SK-N-SH treated with all-trans-retinoic acid at 6 μM for 48 hours (cell line): Measurements from ENCODE around the gene WFIKKN2.

Experiments used
- ARNTL ChIP-seq: fragments of 450-650 bp; formaldehyde crosslinking; IDR thresholded peaks from 2 replicates; pipeline ENCODE4 v1.5.0; 2020; ENCODE audit warnings: low read depth, mild to moderate bottlenecking, moderate library complexity, borderline replicate concordance
- PPARA ChIP-seq: fragments of 250-450 bp; sonication (Bioruptor Pico); IDR thresholded peaks from 2 replicates; pipeline ENCODE4 v1.5.0; 2020; ENCODE audit warnings: mild to moderate bottlenecking, borderline replicate concordance
- RARB ChIP-seq: fragments of 250-450 bp; sonication (Bioruptor Pico); IDR thresholded peaks from 2 replicates; pipeline ENCODE4 v1.8.0; 2021; ENCODE audit warnings: mild to moderate bottlenecking, moderate library complexity
- ZNF70 ChIP-seq: fragments of 450-650 bp; formaldehyde crosslinking; IDR thresholded peaks from 2 replicates; pipeline ENCODE4 v1.5.0; 2020; ENCODE audit warnings: mild to moderate bottlenecking, moderate library complexity
- ZNF8 ChIP-seq: fragments of 450-650 bp; formaldehyde crosslinking; IDR thresholded peaks from 2 replicates; pipeline ENCODE4 v1.5.0; 2020; ENCODE audit warnings: mild to moderate bottlenecking, moderate library complexity
- TF ChIP-seq, protein P1 (sequence below): fragments of 250-450 bp; sonication (Bioruptor Pico); IDR thresholded peaks from 2 replicates; pipeline ENCODE4 v1.5.1; 2020; ENCODE audit warnings: low read depth, mild to moderate bottlenecking, moderate library complexity

GRCh38 chr17:50816771-50817751, 18.3 kb upstream of the WFIKKN2 start:
- TF ChIP-seq ZNF8 (CRISPR knock-in tag) = no peak
- TF ChIP-seq, protein P1, sequence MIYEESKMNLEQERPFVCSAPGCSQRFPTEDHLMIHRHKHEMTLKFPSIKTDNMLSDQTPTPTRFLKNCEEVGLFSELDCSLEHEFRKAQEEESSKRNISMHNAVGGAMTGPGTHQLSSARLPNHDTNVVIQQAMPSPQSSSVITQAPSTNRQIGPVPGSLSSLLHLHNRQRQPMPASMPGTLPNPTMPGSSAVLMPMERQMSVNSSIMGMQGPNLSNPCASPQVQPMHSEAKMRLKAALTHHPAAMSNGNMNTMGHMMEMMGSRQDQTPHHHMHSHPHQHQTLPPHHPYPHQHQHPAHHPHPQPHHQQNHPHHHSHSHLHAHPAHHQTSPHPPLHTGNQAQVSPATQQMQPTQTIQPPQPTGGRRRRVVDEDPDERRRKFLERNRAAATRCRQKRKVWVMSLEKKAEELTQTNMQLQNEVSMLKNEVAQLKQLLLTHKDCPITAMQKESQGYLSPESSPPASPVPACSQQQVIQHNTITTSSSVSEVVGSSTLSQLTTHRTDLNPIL (CRISPR knock-in tag) = no peak
- no peak for TF ChIP-seq ZNF70 (CRISPR knock-in tag)
- TF ChIP-seq RARB = no peak
- no peak for TF ChIP-seq ARNTL (CRISPR knock-in tag)
- no peak for TF ChIP-seq PPARA (CRISPR knock-in tag)
